Stimulated activated CD8-positive, alpha-beta memory T cell treated with anti-CD3 and anti-CD28 coated beads, Interleukin-7, amount 100 ng/mL, for 48 hours (primary cell): ENCODE measurements around the gene EIF4G2.

Source experiments
- DNase-seq, 2 donors: peaks; one replicate each; pipeline ENCODE4 v3.0.0-alpha.2; 2020; ENCODE audit warnings: low read depth in 1 of 2; ENCODE audit errors: extremely low read depth in 1 of 2

Gene EIF4G2

DNA sequence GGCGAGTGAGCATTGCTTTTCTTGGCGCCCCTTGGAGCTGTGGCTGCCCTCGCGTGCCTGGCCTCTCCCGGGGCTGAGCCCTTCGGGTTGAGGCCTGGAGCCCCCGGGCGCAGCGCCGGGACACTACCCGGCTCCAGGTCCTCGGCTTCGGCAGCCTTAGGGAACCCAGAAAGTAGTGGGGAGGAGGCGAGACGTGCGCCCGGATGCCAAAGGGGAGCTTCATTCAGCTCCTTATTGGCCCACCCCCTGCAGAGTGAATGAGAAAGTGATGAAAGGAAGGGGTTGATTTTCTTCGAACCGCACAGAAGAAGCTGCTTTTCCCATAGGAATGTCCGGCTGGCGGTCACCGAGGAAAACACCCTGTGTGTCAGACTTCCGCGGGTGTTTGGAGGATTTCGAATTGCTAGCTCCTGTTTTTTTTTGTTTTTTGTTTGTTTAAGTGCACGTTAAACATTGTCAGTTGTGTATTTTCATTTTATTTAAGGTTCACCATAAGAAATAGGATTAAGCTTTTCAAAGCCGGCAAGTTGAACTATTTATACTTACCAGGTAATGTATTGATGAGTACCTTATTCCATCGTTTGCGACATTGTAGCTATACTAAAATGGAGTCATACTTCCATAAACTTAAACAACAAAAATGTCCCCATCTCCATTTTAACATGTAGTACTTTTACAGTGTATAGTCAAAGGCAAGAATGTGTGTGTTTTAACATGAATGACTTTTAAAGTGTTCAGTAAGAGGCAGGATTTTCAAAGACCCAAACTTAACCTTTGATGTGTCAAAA is 841 bp upstream of the EIF4G2 start:
- peak in 1 of 2 donors; percentile 25 for DNase-seq

DNA sequence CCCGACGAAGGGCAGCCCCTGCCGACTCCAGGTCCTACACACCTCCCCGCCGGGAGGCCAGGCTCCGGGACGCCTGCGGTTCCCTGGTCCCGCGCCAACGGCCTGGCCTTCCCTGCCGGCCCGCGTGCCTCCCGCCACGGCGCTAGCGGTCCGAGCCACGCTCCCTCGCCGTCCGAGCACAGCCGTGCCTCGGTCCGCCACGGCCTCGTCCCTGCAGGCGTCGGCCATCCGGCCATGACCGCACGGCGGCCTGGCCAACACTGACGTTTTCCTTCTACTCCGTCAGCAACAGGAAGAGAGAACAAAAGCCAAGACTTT is 532 bp downstream of the EIF4G2 start:
- DNase-seq, result no peak

DNA sequence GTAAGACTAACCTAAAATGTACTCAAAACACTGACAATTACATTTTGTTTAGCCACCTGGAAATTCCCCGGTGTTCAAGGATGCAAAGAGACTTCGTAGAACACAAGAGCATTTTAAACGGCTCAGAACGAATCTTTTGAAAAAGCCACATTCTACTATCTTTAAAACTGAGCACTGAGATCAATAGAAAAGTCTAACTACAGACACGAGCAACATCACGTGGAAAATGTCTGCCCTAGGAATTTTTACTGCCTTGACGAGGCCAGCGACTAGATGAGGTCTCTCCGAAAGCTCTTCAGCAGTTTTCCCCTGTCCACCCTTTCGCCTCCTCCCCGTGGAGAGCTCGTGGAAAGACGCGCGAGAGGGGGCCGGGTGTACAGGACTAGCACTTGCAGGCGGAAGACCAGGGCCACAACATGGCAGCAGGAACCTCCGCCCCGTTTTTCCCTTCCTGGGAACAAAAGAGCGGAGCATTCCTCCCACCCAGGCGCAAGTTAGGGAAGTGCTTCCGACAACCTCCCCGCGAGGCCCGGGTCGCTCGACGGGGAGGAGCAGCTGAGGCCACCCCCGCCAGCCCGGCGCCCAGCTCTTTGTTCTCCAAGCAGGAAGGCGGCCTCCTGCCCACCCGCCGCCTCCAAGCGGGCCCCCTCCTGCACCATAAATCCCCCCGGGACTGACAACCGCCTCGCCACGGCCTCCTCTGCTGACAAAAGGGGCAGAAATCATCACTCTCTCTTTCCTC is 1.1 kb downstream of the EIF4G2 start:
- DNase-seq, result no peak

DNA sequence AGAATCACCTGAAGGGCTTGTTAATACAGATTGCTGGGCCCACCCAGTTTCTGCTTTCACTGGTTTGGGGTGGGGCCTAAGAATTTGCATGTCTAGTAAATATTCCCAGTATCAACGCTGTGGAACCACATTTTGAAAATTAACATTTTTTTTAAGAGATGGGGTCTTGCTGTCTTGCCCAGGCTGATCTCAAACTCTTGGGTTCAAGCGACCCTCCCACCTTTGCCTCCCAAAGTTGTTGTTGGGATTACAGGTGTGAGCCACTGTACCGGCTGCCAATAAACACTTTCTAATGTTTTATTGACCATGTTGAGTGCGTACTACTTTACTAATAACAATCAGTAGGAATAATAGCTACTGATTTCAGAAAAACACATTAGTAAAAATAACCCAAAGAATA is 2.5 kb downstream of the EIF4G2 start:
- no peak for DNase-seq

DNA sequence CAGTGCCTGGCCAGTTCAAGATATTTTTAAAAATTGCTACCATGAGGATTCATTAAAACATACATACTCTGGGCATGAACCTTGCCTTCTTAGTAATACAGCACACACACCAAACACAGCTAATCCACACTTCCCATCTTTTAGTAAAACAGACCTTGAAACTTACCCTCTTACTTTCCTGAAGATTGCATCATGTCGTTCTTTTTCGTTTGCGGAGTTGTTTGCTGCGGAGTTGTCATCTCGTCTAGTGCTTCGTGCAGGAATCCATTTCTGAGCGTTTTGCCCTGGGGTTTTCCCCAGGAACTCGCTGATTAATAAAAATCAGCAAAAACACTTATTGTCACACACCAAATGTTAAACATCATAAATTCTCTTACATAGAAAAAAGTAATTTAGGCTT is 3.0 kb downstream of the EIF4G2 start:
- no peak for DNase-seq

DNA sequence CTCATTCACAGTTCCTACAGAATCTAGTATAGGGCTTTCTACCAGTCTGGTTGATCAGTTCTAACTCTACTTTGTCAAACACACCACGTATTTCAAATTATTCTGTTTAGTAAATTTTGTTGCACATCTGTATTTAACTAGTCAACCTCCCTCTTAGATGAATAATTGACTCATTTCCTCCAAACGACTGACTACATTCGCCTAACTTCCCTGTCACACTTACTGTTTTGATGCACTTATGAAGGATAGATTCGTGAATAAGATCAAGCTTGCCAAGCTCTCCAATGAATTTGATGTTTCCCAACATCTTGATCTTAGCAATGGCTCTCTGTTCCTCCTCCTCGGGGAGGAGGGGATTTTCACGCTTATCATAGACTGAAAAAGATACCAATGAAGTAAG is 5.0 kb downstream of the EIF4G2 start:
- no peak for DNase-seq

DNA sequence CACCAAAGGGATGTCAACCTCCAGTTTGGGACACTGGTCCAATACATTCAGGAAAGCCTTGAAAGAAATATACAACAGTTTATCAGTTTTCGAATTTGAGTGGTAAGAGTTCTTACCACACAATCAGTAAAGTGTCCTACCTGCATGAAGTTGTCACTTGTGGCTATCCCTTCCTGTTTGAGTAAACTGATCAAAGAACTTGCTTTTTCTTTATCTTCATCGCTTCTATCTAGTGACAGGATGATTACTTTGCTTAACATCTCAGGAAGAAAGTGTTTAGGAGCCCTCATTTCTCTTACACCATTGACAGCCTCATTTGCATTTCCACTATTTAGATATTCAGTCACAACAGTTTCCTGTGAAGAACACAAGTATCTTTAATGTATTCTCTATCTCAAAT is 8.4 kb downstream of the EIF4G2 start:
- DNase-seq, result no peak

DNA sequence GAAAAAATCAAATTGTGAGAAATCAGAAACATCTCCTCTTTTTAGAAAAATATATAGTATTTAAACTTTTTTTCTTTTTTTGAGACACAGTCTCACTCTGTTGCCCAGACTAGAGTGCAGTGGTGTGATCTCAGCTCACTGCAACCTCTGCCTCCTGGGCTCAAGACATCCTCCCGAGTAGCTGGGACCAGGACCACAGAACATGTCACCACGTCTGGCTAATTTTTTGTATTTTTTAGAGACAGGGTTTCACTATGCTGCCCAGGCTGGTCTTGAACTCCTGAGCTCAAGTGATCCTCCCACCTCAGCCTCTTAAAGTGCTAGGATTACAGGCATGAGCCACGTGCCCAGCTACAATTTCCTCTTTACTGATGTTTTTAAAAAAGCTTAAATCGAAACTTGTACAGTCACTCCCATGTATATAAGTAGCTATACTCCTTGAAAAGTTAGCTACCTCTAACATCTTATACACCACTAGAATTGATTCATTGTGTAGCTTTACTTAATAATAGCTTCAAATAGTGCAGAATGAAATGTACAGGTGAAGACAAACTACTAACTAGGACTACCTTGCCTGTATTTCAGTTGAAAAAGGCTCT is 10.3 kb downstream of the EIF4G2 start:
- DNase-seq, result no peak

DNA sequence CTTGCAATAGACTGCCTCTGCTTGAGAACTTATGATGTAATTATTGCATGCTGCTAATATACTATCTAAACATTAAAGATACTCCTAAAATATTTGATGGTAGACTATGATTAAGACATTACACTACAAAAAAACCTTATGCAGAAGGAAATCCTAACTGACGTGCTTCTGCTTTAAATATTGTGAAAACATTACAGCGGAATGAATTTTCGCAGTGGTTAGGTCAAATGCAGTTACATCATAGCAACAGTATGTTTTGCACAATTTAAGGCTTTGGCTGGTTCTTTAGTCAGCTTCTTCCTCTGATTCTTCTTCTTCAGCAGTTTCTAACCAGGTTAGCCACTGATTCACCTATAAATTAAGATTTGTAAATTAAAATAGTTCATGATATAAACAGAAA is 11.2 kb downstream of the EIF4G2 start:
- DNase-seq, result no peak

DNA sequence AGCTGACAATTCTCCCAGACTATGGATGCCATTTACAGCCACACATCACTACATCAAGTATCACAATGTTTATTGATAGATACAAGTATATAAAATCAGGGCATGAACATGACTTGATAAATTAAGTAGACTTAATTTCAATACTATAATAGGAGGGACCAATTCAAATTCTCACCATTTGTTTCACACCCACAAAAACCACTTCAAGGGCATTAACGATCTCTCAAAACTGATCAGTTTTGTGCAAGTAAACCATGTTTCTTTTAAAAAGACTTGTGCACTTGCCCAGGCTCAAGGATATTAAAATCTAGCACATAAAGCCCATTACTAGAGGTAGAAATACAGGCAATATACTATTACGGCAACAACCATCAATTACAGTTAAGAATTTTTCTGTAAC is 11.7 kb downstream of the EIF4G2 start:
- no peak for DNase-seq

DNA sequence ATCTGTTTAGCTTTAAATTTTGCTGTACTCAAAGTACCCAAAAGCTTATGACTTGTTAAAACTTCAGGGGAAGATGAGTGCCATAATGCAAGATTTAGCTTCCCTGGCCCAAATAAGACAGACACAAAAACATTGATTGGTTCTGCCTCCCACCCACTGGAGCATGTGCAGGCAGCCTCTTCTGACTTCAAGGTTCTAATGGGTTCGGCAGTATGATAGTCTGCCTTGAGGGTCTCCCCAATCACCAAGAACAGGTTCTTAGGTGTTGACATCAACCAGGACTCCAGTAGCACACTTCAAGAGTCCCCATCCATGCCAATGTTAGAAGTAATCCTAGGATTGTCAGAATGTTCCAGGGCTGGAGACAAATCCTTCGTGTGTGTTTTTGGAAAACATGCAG is 12.5 kb downstream of the EIF4G2 start:
- DNase-seq, result no peak

DNA sequence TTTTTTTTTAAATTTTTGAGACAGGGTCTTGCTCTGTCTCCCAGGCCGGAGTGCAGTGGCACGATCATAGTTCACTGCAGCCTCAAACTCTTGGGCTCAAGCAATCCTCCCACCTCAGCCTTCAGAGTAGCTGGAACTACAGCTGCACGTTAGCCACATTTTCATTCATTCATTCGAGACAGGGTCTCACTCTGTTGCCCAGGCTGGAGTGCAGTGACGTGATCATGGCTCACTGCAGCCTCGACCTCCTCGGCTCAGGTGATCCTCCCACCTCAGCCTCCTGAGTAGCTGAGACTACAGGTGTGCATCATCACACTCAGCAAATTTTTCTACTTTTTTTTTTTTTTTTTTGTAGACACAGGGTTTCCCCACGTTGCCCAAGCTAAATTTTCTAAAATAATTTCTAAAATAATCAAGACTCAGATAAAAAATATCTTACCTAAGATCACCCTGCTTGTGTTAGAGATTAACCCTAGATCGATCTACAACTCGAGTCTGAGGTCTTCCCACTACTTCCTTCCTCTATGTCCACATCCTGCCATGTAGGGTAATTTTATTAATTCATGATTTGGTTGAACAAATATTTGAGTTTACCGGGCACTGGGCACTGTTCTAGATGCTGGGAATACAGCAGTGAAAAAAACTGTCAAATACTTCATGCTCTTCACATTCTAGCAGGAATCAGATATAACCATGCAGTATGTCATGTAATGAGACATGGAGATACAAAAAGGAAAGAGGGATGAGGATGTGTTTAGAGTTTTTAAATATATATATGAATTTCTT is 15.1 kb downstream of the EIF4G2 start:
- DNase-seq, result no peak

DNA sequence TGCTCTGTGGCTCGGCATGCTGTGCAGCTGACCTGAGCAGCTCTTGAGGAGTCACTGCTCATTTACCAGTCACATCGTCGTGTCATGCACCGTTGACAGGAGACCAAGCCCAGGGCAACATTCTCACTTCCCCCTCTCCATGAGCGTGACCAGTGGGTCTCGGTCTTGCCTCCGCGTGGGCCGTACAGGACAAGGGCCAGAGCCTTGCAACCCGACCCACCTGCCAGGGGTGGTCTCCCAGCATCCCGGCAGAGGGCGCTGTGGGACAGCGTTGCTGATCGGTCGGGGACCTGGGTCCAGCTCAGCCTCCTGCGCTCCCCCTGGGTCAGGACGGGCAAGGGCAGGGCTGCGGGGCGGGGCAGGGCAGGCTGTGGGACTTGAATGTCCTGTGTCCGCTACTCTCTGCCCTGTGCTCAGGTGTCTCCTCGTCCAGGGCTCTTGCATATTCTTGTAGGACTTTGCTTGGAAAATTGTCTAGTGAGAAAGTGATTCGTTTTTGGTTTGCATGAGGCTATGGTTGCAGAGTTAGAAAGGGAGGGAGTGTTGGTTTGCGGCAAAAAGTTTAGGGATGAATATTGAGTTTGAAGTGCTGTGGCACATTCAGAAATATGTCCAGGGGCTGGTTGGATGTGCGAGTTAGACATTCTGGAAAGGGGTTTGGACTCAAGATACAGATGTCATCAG is 16.2 kb downstream of the EIF4G2 start:
- peak; percentile 65 to 76 for DNase-seq

DNA sequence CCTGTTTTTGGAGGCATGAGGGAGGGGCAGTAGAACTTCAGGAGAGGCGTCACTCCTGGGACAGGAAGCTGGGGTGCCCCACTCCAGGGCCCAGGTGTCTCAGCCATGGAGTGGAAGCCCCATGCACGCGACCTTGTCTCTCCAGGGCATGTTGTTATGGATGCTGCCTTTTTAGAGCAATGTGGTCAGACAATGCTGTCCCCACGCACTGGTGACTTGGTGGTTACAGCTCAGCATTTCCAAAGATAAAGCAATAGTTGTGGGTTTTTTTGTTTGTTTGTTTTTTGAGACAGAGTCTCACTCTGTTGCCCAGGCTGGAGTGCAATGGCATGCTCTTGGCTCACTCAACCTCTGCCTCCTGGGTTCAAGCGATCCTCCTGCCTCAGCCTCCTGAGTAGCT is 22.3 kb downstream of the EIF4G2 start:
- no peak for DNase-seq

DNA sequence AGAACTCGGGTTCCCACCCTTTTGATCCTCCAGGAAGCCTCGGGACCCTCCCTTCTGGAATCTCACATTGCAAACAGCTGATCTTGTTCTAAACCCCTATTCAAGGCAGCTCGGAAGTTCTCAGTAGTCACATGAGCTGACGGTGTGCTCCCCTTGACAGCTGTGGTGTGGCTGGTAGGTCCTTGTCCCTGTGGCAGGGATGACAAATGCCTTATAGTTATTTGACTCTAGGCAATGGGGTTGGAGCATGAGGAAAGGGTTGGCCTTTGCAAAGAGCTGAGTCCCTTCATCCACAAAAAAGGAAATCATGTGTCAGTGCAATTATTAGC is 23.6 kb downstream of the EIF4G2 start:
- DNase-seq, result no peak

DNA sequence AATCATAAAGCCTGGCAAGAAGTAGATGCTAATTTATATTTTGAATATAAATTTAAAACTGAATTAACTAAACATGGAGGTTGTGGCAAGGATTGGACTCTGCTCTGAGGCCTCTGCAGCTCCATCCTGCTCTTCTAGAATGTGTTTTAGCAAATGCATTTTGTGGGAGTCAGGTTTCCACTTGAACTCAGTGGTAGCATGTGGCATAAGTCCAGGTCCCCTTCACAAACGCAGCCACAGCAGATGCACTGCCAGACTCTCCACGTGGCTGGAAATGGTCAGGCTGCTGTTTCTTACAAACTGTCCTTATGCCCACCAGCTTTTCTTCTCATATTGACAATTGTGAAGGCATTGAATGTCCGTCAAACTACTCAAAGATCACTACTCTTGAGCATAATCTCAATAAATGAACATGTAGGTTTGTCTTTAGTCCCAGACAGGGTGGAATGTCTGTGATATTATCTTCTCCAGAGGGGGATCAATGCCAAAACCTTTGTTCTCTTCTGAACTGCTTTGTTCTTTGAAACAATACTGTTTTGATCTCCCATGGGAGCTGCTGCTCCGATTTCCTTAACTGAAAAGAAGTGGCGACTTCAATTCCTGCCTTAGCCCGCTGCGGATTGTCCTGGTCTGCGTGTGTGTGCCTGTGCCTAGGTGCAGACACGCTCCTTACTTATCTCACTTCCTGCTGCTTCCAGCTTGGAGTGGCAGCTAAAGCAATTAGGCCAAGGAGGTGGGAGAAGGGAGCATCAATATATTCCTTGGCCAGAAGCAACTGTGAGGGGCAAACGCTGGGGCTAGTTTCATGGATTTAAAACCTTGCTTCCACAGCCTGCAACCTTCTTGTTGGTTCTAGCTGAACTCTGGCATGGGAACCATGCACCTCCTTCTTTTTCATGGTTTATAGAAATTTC is 24.2 kb downstream of the EIF4G2 start:
- DNase-seq, result no peak

DNA sequence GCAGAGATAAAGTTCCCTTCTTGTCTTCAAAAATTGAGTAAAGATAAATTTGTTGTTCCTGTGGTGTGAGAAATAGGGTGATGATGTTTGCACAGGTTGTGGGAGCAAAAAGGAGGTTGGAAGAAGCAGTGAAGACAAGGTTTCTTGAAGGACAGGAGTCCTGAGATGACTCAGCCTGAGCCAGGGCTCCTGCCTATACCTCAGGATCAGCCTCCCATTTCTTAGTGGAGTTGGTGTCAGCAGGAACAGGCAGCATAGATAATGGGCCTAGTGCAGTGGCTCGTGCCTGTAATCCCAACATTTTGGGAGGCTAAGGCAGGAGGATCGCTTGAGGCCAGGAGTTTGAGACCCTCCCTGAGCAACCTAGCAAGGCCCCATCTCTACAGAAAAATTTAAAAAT is 28.7 kb downstream of the EIF4G2 start:
- DNase-seq, result no peak

DNA sequence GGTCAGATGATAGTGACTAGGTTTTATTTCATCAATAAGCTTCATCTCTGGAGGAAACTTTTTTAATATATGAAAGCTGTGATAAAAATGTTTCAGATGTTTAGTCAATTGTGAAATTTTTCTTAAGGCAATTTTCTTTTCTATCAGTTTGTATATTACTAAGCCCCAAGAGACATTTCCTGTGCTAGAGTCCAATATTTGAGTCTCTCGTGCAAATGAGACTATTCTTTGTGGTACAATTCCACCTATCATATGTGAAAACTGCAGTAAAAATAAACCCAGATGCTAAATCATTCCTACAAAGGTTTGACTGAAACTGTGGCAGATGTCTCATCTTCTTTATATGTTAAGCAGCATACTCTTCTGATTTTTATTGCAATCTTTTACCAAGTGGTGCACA is 29.6 kb downstream of the EIF4G2 start:
- no peak for DNase-seq

DNA sequence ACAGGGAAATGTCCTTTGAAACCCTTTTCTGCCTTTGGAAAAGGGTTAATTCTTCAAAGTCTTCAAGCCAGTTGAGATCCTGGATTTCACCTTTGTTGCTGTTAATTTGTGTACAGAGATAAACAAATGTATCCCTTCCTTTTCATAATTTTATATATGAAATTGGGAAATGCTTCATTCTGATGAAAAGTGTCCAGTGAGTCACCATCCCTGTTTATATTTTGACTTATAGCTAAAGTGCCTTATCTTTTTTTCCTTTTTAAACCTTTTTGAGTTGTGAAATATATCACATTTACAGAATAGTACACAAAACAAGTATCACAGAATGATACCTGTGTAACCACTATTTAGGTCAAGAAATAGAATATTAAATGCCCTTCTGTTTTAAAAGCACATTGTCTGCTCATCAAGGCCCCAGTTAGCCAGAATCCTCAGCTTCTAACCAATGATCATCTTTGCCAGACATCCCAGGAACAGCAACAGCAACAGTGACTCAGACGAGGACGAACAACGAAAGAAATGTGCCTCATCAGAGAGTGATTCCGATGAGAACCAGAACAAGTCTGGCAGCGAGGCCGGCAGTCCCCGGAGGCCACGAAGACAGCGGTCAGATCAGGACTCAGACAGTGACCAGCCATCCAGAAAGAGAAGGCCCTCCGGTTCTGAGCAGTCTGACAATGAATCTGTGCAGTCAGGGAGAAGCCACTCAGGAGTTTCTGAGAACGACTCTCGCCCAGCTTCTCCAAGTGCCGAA is 30.3 kb downstream of the EIF4G2 start:
- no peak for DNase-seq
